Trophoblast cell (in vitro differentiated cells and primary cell): Measurements from ENCODE around the gene IFRD1.

Source experiments
- DNase-seq, 2 donors: peaks; one replicate each; pipeline ENCODE4 v3.0.0-alpha.2; 2016
- H2AFZ ChIP-seq: 2 replicates; pipeline ENCODE4 v1.6.1; 2013; ENCODE audit warnings: low read length, moderate library complexity, mild to moderate bottlenecking; ENCODE audit not compliant: insufficient read depth, poor library complexity
- H2AK5ac ChIP-seq: 2 replicates; pipeline ENCODE4 v1.6.1; 2013; ENCODE audit warnings: mild to moderate bottlenecking, low read length
- H2BK120ac ChIP-seq: 2 replicates; pipeline ENCODE4 v1.6.1; 2013; ENCODE audit warnings: low read length, mild to moderate bottlenecking, moderate library complexity; ENCODE audit not compliant: insufficient read depth, poor library complexity
- H2BK12ac ChIP-seq: 2 replicates; pipeline ENCODE4 v1.6.1; 2013; ENCODE audit warnings: mild to moderate bottlenecking, low read length, moderate library complexity
- H2BK5ac ChIP-seq: 2 replicates; pipeline ENCODE4 v1.6.1; 2013; ENCODE audit warnings: low read length, low read depth, moderate library complexity, mild to moderate bottlenecking; ENCODE audit not compliant: poor library complexity
- H3K14ac ChIP-seq: 2 replicates; pipeline ENCODE4 v1.6.1; 2013; ENCODE audit warnings: mild to moderate bottlenecking, low read length
- H3K18ac ChIP-seq: 2 replicates; pipeline ENCODE4 v1.6.1; 2013; ENCODE audit warnings: mild to moderate bottlenecking, low read length
- H3K23ac ChIP-seq: 2 replicates; pipeline ENCODE4 v1.6.1; 2013; ENCODE audit warnings: low read length
- H3K27ac ChIP-seq: 2 replicates; pipeline ENCODE4 v1.5.1; 2013; ENCODE audit warnings: low read depth, mild to moderate bottlenecking, inconsistent platforms, low read length, moderate library complexity
- H3K27me3 ChIP-seq: 2 replicates; pipeline ENCODE4 v1.6.1; 2013; ENCODE audit warnings: inconsistent platforms, mild to moderate bottlenecking, low read length, moderate library complexity; ENCODE audit not compliant: insufficient read depth
- H3K36me3 ChIP-seq, 2 experiments: 1 replicate in 1 of 2; 2 replicates in 1 of 2; pipeline ENCODE4 v1.6.1; 2013; ENCODE audit warnings: low read length in 2 of 2, mild to moderate bottlenecking in 2 of 2, moderate library complexity in 1 of 2; ENCODE audit not compliant: insufficient read depth in 2 of 2, control insufficient read depth in 1 of 2
- H3K4ac ChIP-seq: 2 replicates; pipeline ENCODE4 v1.6.1; 2013; ENCODE audit warnings: low read depth, mild to moderate bottlenecking, low read length, moderate library complexity
- H3K4me1 ChIP-seq, 2 experiments: 1 replicate in 1 of 2; 2 replicates in 1 of 2; pipeline ENCODE4 v1.6.1; 2013; ENCODE audit warnings: low read length in 2 of 2, mild to moderate bottlenecking in 2 of 2, moderate library complexity in 1 of 2; ENCODE audit not compliant: insufficient read depth in 2 of 2, control insufficient read depth in 1 of 2
- H3K4me2 ChIP-seq: 2 replicates; pipeline ENCODE4 v1.6.1; 2013; ENCODE audit warnings: inconsistent platforms, mild to moderate bottlenecking, low read length, moderate library complexity
- H3K4me3 ChIP-seq: 2 replicates; pipeline ENCODE4 v1.5.1; 2013; ENCODE audit warnings: mild to moderate bottlenecking, low read depth, low read length, inconsistent platforms
- H3K79me1 ChIP-seq: one replicate; pipeline ENCODE4 v1.6.1; 2013; ENCODE audit warnings: low read length
- H3K79me2 ChIP-seq: 2 replicates; pipeline ENCODE4 v1.6.1; 2013; ENCODE audit warnings: low read length, mild to moderate bottlenecking; ENCODE audit not compliant: control insufficient read depth, insufficient read depth, poor library complexity
- H3K9ac ChIP-seq: 2 replicates; pipeline ENCODE4 v1.6.1; 2013; ENCODE audit warnings: mild to moderate bottlenecking, low read length
- H3K9me3 ChIP-seq: 2 replicates; pipeline ENCODE4 v1.6.1; 2013; ENCODE audit warnings: low read depth, mild to moderate bottlenecking, control low read depth, inconsistent platforms, low read length; ENCODE audit not compliant: insufficient read depth
- H4K12ac ChIP-seq: 2 replicates; pipeline ENCODE4 v1.6.1; 2013; ENCODE audit warnings: low read depth, mild to moderate bottlenecking, low read length, moderate library complexity
- H4K8ac ChIP-seq: 2 replicates; pipeline ENCODE4 v1.6.1; 2013; ENCODE audit warnings: low read depth, mild to moderate bottlenecking, low read length, moderate library complexity
- H4K91ac ChIP-seq: one replicate; pipeline ENCODE4 v1.6.1; 2013; ENCODE audit warnings: low read depth, mild to moderate bottlenecking, low read length, moderate library complexity
- WGBS: extraction: QIAGEN DNeasy Blood & Tissue Kit; methylation state at CpG from one replicate; pipeline ENCODE4 v1.1.7; 2013; ENCODE audit warnings: missing lambda C conversion rate; ENCODE audit not compliant: insufficient read length, insufficient coverage; ENCODE audit errors: extremely low coverage; 5-methylcytosine and 5-hydroxymethylcytosine counted together

Gene IFRD1

GRCh38 chr7:112495156-112495788 is 45.0 kb downstream of the IFRD1 start:
- no peaks in the 10 kb centered on the region for H3K79me1 ChIP-seq
- no peak overlapping the region for H2AK5ac ChIP-seq
- no peak overlapping the region for H3K18ac ChIP-seq
- H2BK5ac ChIP-seq, result no peak overlapping the region
- H3K4ac ChIP-seq, result no peak overlapping the region
- no peak overlapping the region for H3K4me3 ChIP-seq
- H3K9ac ChIP-seq, result no peak overlapping the region
- no CpG with 5 or more reads among the region's 2 CpGs for WGBS
- H4K8ac ChIP-seq, result no peak overlapping the region
- no peak overlapping the region for H2AFZ ChIP-seq
- no peaks in the 10 kb centered on the region for H3K27me3 ChIP-seq
- H3K4me2 ChIP-seq, result no peak overlapping the region
- no peaks in the 10 kb centered on the region for H3K9me3 ChIP-seq
- no peak overlapping the region for H3K14ac ChIP-seq
- no peak overlapping the region for H2BK120ac ChIP-seq
- H3K23ac ChIP-seq, result no peak overlapping the region
- no peak overlapping the region for H4K91ac ChIP-seq
- H3K4me1 ChIP-seq, result no peaks in the 10 kb centered on the region
- no peak overlapping the region for H2BK12ac ChIP-seq
- DNase-seq, result no peak
- H3K79me2 ChIP-seq, result no peaks in the 10 kb centered on the region
- no peaks in the 10 kb centered on the region for H3K36me3 ChIP-seq
- no peak overlapping the region for H3K27ac ChIP-seq
- no peak overlapping the region for H4K12ac ChIP-seq

- Histone ChIP-seq H2BK5ac (no peak overlapping the region), H2AFZ (no peak overlapping the region), H3K36me3 (no peaks in the 10 kb centered on the region), H4K8ac (no peak overlapping the region), H3K4me2 (no peak overlapping the region), H4K91ac (no peak overlapping the region), H2BK120ac (no peak overlapping the region), H3K27me3 (no peaks in the 10 kb centered on the region), H3K4me3 (no peak overlapping the region), H3K4ac (no peak overlapping the region), H2BK12ac (no peak overlapping the region), H3K27ac (no peak overlapping the region), H2AK5ac (no peak overlapping the region), H3K4me1 (no peaks in the 10 kb centered on the region), H3K79me1 (no peaks in the 10 kb centered on the region), H3K14ac (no peak overlapping the region), H3K18ac (no peak overlapping the region), H3K9me3 (no peaks in the 10 kb centered on the region), H4K12ac (no peak overlapping the region), H3K9ac (no peak overlapping the region), H3K79me2 (no peaks in the 10 kb centered on the region), H3K23ac (no peak overlapping the region)
- WGBS, result no CpG with 5 or more reads among the region's 6 CpGs
- DNase-seq, result peak in 1 of 2 donors; percentile 63
Observed at GRCh38 chr7:112495810-112496462, 45.7 kb downstream of the IFRD1 start.

GRCh38 chr7:112497481-112497880 is 47.2 kb downstream of the IFRD1 start:
- no peaks in the 10 kb centered on the region for H3K9me3 ChIP-seq

DNA sequence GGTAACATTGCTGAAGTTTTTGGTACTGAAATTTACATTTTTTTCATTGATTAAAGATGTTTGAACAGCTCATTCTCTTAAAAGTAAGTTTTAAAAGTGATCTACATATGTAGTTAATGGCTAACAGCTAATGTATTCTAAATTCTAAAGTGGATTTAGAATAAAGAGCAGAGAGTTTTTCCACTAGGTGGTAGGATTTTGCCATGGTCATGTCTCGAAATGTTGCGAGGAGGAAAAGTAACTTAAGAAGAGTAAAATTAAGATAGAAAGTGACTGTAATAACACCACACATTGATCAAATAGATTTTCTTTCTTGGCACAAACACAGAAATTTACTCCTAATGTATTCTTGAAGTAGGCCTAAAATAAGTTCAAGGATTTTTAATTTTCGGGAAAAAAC is 50.4 kb downstream of the IFRD1 start:
- no peak overlapping the region for H4K12ac ChIP-seq
- H3K9ac ChIP-seq, result no peak overlapping the region
- no peak overlapping the region for H3K14ac ChIP-seq
- H3K79me1 ChIP-seq, result no peaks in the 10 kb centered on the region
- no peak overlapping the region for H2BK120ac ChIP-seq
- H2BK12ac ChIP-seq, result no peak overlapping the region
- H2BK5ac ChIP-seq, result no peak overlapping the region
- peaks cover 8 to 12% of the 10 kb centered on the region in 2 experiments for H3K4me1 ChIP-seq
- H3K4me3 ChIP-seq, result no peak overlapping the region
- no peak overlapping the region for H4K8ac ChIP-seq
- DNase-seq, result no peak
- no peak overlapping the region for H4K91ac ChIP-seq
- no peak overlapping the region for H2AFZ ChIP-seq
- H2AK5ac ChIP-seq, result no peak overlapping the region
- no peak overlapping the region for H3K23ac ChIP-seq
- no peaks in the 10 kb centered on the region for H3K36me3 ChIP-seq
- H3K9me3 ChIP-seq, result no peaks in the 10 kb centered on the region
- no peak overlapping the region for H3K4ac ChIP-seq
- H3K4me2 ChIP-seq, result no peak overlapping the region
- H3K27ac ChIP-seq, result no peak overlapping the region
- H3K18ac ChIP-seq, result no peak overlapping the region
- no peaks in the 10 kb centered on the region for H3K79me2 ChIP-seq
- WGBS, result no CpG with 5 or more reads among the region's 3 CpGs
- no peaks in the 10 kb centered on the region for H3K27me3 ChIP-seq

More at GRCh38 chr7:112497481-112497880, 47.2 kb downstream of the IFRD1 start:
- Histone ChIP-seq H4K12ac (no peak overlapping the region), H3K9ac (no peak overlapping the region), H3K27ac (no peak overlapping the region), H4K91ac (no peak overlapping the region), H3K27me3 (no peaks in the 10 kb centered on the region), H2AK5ac (no peak overlapping the region), H3K23ac (no peak overlapping the region), H3K14ac (no peak overlapping the region), H2BK12ac (no peak overlapping the region), H3K79me2 (no peaks in the 10 kb centered on the region), H3K4me1 (peaks cover 2 to 4% of the 10 kb centered on the region in 2 experiments), H3K4me3 (no peak overlapping the region), H3K4ac (no peak overlapping the region), H4K8ac (no peak overlapping the region), H2BK120ac (no peak overlapping the region), H2BK5ac (no peak overlapping the region), H3K36me3 (no peaks in the 10 kb centered on the region), H3K18ac (no peak overlapping the region), H3K79me1 (no peaks in the 10 kb centered on the region), H2AFZ (no peak overlapping the region), H3K4me2 (no peak overlapping the region)
- no CpG with 5 or more reads among the region's 2 CpGs for WGBS
- DNase-seq, result no peak
